Measurements from ENCODE around the gene PAX5.

PAX5 gene

DNA sequence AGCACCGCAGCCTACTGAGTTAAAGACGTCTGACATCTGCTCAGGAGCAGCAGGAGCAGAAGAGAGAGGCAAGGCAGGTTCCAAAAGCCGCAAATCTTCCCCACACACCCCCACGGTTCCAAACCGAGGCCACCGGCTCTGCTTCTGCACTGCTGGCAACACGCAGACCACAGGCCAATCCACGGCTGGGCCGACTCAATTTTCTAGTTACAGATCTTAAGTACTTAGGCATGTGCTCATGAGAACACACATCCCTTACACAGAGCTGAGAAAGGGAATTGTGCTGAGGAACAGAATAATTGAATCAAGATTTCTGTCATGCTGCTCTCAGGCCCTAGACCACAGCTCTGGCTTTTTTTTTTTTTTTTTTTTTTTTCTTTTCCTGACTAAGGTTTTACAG is 32.6 kb downstream of the PAX5 start:
- H3K27ac ChIP-seq, result no peak overlapping the region
- no peak for TF ChIP-seq ZFX (IDR thresholded peaks at IDR 0.05; ENCODE audit: borderline replicate concordance)
- TF ChIP-seq, protein P1, sequence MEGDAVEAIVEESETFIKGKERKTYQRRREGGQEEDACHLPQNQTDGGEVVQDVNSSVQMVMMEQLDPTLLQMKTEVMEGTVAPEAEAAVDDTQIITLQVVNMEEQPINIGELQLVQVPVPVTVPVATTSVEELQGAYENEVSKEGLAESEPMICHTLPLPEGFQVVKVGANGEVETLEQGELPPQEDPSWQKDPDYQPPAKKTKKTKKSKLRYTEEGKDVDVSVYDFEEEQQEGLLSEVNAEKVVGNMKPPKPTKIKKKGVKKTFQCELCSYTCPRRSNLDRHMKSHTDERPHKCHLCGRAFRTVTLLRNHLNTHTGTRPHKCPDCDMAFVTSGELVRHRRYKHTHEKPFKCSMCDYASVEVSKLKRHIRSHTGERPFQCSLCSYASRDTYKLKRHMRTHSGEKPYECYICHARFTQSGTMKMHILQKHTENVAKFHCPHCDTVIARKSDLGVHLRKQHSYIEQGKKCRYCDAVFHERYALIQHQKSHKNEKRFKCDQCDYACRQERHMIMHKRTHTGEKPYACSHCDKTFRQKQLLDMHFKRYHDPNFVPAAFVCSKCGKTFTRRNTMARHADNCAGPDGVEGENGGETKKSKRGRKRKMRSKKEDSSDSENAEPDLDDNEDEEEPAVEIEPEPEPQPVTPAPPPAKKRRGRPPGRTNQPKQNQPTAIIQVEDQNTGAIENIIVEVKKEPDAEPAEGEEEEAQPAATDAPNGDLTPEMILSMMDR (IDR thresholded peaks at IDR 0.05), result no peak

DNA sequence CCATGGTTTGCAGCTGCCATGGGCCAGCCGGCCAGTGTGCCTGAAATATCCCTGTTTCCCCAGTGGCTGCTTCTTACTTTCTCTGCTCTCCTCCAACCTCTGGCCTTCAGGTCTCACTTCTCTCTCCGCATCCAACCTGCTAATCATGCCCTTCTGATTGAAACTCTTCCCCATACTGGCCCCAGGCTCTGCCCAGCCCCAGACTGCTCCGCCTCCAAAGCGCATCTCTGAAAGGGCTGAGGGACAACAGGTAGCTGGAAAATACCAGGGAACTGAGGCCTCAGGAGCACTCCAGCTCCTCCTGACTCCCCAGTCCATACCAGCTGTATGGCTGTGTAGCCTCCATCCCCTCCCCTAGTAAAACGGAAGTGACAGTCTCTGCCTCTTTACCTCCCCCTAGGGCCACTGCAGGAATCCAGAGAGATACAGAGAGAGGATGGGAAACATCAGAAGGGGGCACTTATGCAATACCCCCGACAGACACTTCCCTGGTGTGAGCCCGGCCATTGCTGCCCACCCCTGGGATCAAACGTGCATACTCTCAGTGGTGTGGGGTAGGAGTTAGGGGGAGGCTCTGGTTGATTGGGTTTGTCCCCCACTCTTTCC is 34.2 kb downstream of the PAX5 start:
- H3K27ac ChIP-seq, result no peak overlapping the region
- TF ChIP-seq, protein P1 (IDR thresholded peaks at IDR 0.05), result no peak
- no peak for TF ChIP-seq ZFX (IDR thresholded peaks at IDR 0.05; ENCODE audit: borderline replicate concordance)

DNA sequence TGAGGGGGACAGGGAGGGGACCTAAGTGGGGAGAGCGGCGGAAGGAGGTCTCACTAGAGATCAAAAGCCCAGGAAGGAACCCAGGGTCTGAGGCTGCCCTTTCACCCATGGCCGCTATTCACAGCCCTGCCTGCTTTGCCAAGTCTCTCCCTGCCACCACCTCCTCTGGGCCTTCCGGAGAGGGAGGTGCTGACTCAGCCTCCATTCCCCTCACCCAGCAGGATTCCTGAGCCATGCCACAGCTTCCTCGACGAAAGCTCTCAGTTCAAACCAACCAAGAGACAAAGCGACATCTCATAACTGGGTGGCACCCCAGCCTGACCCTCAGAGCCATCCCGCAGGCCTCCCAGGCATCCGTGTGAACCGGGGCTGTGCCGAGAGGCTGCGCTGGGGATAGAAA is 36.7 kb downstream of the PAX5 start:
- H3K27ac ChIP-seq, result no peak overlapping the region
- TF ChIP-seq ZFX (IDR thresholded peaks at IDR 0.05; ENCODE audit: borderline replicate concordance), result no peak
- TF ChIP-seq, protein P1 (IDR thresholded peaks at IDR 0.05), result no peak

DNA sequence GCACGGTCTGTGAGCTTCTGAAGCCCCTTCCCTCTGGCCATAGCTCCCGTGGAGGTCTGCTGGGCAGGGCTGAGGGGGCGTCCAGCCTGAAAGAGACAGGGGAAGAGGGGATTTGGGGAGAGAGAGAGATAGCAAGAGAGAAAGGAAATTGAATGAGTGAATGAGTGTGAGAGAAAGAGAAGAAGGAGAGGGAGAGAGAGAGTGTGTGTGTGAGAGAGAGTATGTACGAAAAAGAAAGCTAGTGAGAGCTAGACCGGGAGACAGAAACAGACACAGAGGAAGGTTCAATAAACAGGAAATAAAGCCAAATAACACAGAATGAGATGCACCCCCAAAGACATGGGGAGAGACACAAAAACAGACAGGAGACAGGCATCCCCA is 37.4 kb downstream of the PAX5 start:
- no peak overlapping the region for H3K27ac ChIP-seq
- no peak for TF ChIP-seq ZFX (IDR thresholded peaks at IDR 0.05; ENCODE audit: borderline replicate concordance)
- TF ChIP-seq, protein P1 (IDR thresholded peaks at IDR 0.05), result no peak

DNA sequence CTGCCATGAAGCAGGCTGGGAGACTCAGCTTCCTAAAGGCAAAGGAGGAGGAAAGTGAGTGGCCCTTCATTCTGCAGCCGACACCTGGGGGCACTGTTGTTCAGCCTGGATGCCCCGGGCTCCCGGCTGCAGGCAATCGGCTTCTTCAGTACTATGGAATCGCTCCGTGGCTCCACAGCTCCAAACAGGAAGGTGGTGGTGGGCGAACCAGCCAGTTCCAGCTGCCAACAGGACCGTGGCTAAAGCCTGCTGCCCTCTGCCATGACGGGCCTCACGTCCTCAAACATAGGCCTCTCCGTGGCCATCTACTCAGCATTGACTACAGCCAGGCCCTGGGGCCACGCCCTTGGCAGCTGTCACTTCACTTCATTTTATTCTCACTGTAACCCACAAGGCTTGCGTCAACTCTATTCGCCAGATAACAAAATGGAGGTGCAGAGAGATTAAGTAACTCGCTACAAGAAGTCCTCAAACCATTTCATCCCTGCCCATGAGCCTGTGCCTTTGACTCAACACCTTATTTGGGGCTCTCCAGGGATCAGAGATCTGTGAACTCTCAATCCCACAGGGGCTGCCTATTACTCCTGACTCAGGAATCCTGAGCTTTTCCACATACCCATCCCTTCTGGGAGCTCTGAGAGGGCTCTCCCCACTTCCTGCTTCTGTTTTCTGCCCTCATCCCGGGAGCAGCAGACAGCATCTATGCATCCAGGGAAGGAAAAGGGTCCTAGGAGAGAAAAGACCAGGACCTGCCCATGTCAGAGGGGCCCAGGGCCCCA is 38.0 kb downstream of the PAX5 start:
- TF ChIP-seq, protein P1 (IDR thresholded peaks at IDR 0.05), result peak; percentile 83
- TF ChIP-seq ZFX (IDR thresholded peaks at IDR 0.05; ENCODE audit: borderline replicate concordance), result no peak
- H3K27ac ChIP-seq, result no peak overlapping the region

DNA sequence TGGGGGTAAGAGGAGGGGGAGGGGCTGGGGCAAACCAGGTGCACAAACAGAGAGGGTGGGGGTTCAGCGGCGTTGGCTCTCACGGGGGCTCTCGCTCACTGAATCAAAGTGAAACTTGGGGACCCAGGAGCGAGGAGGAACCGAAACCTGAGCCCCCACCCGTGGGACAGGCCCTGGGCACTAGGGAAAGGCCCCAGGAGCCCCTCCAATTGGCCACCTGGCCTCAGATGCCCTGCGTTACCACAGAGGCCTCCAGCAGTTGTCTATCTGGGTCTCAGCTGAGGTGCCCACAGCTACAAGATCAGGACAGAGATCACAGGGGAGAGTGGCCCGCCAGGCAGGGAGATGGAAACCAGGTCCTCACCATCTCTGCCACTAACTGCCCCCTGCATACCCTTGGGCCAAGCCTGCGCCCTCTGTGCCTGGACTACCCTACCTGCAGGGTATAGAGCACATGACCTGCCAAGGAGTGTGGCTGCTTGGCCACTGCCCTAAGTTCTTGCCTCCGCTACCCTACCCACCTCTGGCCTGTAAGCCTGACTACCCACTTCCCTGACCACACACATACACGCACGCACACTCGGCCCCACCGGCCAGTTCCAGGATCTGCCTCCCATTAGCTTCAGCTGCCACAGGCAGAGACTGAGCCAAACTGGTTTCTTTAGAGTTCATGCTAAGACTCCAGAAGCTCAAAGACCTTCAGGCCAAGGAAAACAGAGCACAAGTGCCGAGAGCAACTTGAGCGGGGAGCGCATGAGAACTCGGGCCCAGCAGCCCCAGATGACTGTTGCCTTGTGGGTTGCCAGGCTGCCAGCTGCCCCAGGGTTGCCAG is 39.9 kb downstream of the PAX5 start:
- TF ChIP-seq, protein P1 (IDR thresholded peaks at IDR 0.05), result no peak
- no peak for TF ChIP-seq ZFX (IDR thresholded peaks at IDR 0.05; ENCODE audit: borderline replicate concordance)
- no peak overlapping the region for H3K27ac ChIP-seq
